CD4-positive, alpha-beta T cell treated with Interferon gamma for 1 hour (primary cell): ENCODE results near the gene DIP2A.
"Not testable (repeated sequence)": the region's sequence is repeated elsewhere in the genome, so short reads cannot be mapped to it uniquely, and the experiment has no call there.

Source experiments
- DNase-seq: peaks from one replicate; pipeline ENCODE4 v3.0.0-alpha.2; 2020

The DIP2A gene

GRCh38 chr21:46559291-46559983 lies 100.7 kb downstream of the DIP2A start:
- DNase-seq, result peak; percentile 51

GRCh38 chr21:46560568-46561444 lies 102.1 kb downstream of the DIP2A start:
- DNase-seq, result no peak

DNA sequence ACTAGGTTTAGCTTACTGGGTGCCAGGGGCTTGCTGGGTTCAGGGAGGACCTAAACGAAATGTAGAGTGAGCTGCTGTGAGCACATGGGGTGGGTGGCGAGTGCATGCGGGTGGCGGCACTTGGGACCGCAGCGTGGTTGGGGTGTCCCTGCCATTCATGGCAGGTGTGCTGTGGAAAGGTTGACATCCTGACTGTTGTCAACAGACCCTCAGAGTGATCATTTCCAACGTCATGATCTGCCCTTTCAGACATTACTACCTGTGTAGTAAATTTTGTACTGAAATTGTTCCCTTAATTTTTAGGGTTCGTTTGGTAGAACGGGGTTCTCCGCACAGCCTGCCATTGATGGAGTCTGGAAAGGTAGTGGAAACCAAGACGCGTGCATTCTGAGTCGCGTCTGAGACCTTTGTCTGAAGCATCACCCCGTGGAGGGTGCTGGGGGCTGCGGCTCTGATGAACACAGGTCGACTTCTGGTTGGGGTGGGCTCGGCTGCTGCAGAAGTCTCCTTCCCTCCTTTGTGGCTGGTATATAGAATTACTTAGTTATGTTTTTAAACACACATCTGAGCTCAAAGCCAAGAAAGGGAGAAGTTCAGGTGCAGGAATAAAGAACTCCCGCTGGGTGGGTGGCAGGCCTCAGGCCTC lies 102.9 kb downstream of the DIP2A start:
- DNase-seq, result no peak

- no peak for DNase-seq
These were observed 103.8 kb downstream of the DIP2A start for GRCh38 chr21:46562472-46562871.

GRCh38 chr21:46562964-46563607 lies 104.4 kb downstream of the DIP2A start:
- no peak for DNase-seq

DNA sequence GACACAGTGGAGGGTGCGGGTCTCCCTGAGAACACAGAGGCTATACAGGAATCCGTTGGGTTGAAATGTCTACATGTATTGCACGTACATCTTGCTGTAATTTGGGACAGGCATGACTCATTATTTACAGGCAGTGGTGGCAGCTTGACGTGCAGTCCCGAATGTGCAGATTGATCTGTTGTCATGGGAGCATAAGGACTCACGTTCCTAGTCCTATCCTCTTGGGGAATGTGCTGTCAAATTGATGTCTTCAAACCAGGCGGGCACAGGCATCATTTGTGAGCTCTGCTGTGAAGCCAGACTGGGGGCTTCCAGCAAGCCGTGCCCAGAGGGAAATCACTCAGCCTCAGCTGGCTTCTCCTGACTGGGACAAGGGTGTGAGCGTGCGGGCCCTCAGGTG lies 105.7 kb downstream of the DIP2A start:
- no peak for DNase-seq

DNA sequence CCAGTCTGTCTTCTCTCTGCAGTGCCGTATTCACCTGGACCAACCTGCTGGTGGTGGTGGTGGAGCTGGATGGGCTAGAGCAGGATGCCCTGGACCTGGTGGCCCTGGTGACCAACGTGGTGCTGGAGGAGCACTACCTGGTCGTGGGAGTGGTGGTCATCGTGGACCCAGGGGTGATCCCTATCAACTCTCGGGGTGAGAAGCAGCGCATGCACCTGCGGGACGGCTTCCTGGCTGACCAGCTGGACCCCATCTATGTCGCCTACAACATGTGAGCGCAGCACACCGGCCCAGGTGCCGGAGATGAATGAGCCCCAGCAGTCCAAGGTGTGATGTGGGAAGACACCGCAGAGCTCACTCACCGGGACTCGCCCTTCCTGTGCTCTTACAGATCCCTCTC lies 108.7 kb downstream of the DIP2A start:
- DNase-seq, result no peak

GRCh38 chr21:46568562-46568961 lies 109.9 kb downstream of the DIP2A start:
- no peak for DNase-seq

DNA sequence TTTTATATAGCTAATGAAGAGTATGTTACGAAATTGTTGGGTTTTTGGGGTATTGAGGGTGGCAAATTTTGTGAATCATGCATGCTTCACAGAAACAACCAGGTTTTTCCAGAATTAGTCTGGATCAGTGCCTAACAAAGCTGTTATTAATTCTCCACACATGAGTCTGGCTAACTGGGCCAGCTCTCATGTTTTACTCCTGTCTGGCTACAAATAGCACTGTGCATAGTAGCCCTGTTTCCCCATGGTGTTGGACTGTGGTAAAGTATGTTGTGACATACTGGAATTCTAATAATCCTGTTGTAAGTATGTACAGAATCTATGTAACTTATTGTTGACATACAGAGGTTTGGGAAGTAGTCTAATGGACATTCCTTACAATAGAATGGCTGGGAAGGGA lies 110.4 kb downstream of the DIP2A start:
- no peak for DNase-seq

- DNase-seq, result no peak
These were observed 111.4 kb downstream of the DIP2A start for GRCh38 chr21:46570119-46570518.

DNA sequence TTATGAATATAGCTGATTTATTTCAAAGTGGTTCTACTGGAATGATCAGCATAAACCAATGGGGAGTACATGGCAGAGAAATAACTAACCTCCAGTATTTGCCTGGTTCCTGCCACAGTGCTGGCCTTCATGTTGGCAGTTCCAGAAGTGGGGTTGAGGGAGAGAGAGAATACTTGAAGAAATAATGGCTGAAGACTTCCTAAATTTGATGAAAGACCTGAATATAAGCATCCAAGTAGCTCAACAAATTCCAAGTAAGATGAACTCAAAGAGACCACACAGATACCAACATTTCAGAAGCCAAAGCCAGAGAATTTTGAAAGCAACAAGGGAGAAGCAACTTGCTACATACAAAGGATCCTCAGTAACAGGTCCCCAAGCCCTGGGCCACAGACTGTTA lies 111.9 kb downstream of the DIP2A start:
- DNase-seq, result no peak

- no peak for DNase-seq
These were observed 114.2 kb downstream of the DIP2A start for GRCh38 chr21:46572850-46573249.

DNA sequence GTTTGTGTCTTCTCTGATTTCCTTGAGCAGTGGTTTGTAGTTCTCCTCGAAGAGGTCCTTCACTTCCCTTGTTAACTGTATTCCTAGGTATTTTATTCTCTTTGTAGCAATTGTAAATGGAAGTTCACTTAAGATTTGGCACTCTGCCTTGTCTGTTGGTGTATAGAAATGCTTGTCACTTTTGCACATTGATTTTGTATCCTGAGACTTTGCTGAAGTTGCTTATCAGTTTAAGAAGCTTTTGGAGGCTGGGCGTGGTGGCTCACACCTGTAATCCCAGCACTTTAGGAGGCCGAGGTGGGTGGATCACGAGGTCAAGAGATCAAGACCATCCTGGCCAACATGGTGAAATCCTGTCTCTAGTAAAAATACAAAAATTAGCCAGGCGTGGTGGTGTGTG lies 119.1 kb downstream of the DIP2A start:
- DNase-seq, result not testable (repeated sequence)

DNA sequence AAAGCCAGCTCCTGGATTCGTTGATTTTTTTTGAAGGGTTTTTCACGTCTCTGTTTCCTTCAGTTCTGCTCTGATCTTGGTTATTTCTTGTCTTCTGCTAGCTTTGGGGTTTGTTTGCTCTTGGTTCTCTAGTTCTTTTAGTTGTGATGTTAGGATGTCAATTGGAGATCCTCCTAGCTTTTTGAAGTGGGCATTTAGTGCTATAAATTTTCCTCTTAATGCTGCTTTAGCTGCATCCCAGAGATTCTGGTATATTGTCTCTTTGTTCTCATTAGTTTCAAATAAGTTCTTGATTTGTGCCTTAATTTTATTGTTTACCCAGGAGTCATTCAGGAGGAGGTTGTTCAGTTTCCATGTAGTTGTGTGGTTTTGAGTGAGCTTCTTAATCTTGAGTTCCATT lies 120.7 kb downstream of the DIP2A start:
- not testable (repeated sequence) for DNase-seq

- DNase-seq, result no peak
These were observed 123.2 kb downstream of the DIP2A start for GRCh38 chr21:46581780-46582307.

DNA sequence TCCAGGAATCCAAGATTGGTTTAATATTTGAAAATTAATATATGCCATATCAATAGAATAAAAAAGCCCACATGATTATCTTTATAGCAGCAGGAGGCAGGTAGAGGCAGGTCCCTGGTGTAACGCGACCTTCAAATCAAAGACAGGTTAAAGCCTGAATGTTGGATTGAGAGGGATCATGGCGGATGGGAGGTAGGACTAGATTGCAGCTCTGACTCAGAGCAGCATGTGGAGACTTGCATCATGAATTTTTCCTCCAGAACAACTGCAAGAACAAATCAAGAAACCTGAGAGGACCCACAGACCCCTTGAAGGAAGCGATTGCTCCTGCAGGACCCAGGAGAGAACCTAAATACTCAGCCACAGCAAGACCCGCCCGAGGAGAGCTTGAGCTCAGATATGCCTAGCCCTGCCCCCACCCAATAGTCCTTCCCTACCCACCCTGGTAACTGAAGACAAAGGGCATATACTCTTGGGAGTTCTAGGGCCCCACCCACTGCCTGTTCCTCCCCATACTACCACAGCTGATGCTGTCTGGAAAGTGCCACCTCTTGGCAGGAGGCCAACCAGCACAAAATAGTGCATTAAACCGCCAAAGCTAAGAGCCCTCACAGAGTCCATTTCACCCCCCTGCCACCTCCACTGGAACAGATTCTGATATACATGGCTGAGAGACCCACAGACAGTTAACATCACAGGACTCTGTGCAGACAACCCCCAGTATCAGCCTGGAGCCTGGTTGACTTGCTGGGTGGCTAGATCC lies 126.7 kb downstream of the DIP2A start:
- no peak for DNase-seq

DNA sequence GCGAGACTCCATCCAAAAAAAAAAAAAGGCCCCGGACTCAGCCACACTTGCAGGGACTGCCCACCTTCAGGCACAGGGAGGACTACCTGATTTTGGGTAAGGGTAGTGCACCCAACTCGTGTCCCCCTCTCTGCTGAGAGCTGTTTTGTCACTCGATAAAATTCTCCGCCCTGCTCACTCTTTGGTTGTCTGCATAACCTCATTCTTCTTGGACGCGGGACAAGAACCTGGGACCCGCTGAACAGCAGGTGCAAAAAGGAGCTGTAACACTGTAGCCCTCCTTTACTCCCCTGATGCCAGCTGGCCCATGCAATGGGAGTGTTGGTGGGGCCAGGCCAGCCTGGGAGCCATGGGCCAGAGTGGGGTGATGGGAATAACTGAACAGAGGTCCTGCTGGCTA lies 135.6 kb downstream of the DIP2A start:
- no peak for DNase-seq

GRCh38 chr21:46596201-46596600 lies 137.5 kb downstream of the DIP2A start:
- DNase-seq, result no peak

DNA sequence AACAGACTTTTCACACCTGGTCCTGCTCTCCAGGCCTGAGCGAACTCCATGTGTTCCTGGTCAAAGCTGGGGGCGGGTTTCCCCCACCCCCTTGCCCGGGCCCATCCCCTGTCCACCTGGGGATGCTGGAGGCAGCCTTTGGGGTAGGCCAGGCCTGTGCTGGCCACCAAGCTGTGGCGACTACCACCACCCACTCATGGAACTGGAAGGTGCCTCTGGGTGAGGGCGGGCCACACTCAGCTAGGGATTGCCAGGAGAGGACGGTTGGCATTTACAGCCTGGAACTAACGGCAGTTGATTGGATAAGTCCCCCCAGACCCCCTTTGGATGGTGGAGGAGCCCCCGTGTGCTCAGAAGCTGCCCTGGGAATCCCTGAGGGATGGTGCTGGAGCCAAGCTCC lies 138.3 kb downstream of the DIP2A start:
- no peak for DNase-seq

- DNase-seq, result no peak
These were observed 139.2 kb downstream of the DIP2A start for GRCh38 chr21:46597896-46598343.

GRCh38 chr21:46598581-46599572 lies 140.2 kb downstream of the DIP2A start:
- DNase-seq, result no peak
